Thyroid gland (tissue), 4 donors: ENCODE data around the gene HEG1. TPM values are rescaled to one million over a fixed set of nuclear protein-coding genes. Genes with fewer than 3 reads are reported as not detected.
"Not testable (repeated sequence)": the region's sequence is repeated elsewhere in the genome, so short reads cannot be mapped to it uniquely, and the experiment has no call there.

Experiments
- DNase-seq, 2 donors: peaks; one replicate each; pipeline ENCODE4 v3.0.0-alpha.2; 2019
- H3K27ac ChIP-seq, 3 donors: fragments of 200-600 bp; sonication (generic); 1 replicate in 2 of 3; 2 replicates in 1 of 3; pipeline ENCODE4 v1.5.1; 2016 to 2019; ENCODE audit warnings: mild to moderate bottlenecking in 1 of 3, moderate library complexity in 1 of 3
- H3K27me3 ChIP-seq: fragments of 200-600 bp; sonication (generic); one replicate; pipeline ENCODE4 v1.5.1; 2019
- H3K36me3 ChIP-seq, 2 donors: fragments of 200-600 bp; sonication (generic); one replicate each; pipeline ENCODE4 v1.5.1; 2016 to 2019
- H3K4me1 ChIP-seq, 2 donors: fragments of 200-600 bp; sonication (generic); one replicate each; pipeline ENCODE4 v1.5.1; 2017 to 2019
- H3K4me3 ChIP-seq, 3 donors: fragments of 200-600 bp; sonication (generic); replicated peaks in 1 of 3; 1 replicate in 2 of 3; 2 replicates in 1 of 3; pipeline ENCODE4 v1.5.1; 2016; ENCODE audit warnings: mild to moderate bottlenecking in 1 of 3
- H3K9me3 ChIP-seq: fragments of 200-600 bp; sonication (generic); one replicate; pipeline ENCODE4 v1.5.1; 2017
- CTCF ChIP-seq, 6 experiments: fragments of 200-600 bp in 3 of 6; fragments of 450-650 bp in 3 of 6; sonication (generic) in 3 of 6; IDR thresholded peaks; one replicate each; pipeline ENCODE4 v1.5.1; 2016 to 2019; ENCODE audit warnings: antibody characterized with exemption in 6 of 6, mild to moderate bottlenecking in 2 of 6, inconsistent platforms in 1 of 6, moderate library complexity in 1 of 6
- POLR2A ChIP-seq, 2 donors: fragments of 450-650 bp; IDR thresholded peaks; one replicate each; pipeline ENCODE4 v1.6.1; 2017; ENCODE audit warnings: antibody characterized with exemption in 2 of 2, mild to moderate bottlenecking in 2 of 2, moderate library complexity in 1 of 2
- WGBS, 2 donors: methylation state at CpG; one replicate each; pipeline ENCODE4 v1.1.5; 2017; 5-methylcytosine and 5-hydroxymethylcytosine counted together
- intact Hi-C: fragments of 100-400 bp; cut with DNase I; formaldehyde crosslinking; loops from one replicate; pipeline ENCODE4 v1.15.1; 2023
- total RNA-seq, 4 donors: library from RNA; depleted of rRNA; stranded (reverse); fragments of >200 nt; gene quantifications; one replicate each; pipeline ENCODE4 v1.2.3, GENCODE V29; 2016

HEG1 gene
- total RNA-seq, 4 donors from 2014 or later: 91.4 to 266 (median 199) TPM

GRCh38 chr3:125083776-125084175 is 28.0 kb upstream of the HEG1 start:
- H3K36me3 ChIP-seq: peaks cover 0 to 23% of the 10 kb centered on the region in 2 donors
- H3K4me3 ChIP-seq: no peak overlapping the region
- DNase-seq: no peak
- WGBS, 2 donors: 83 to 86% methylated on average over 10 of the region's 10 CpGs
- H3K4me1 ChIP-seq: peaks cover 0 to 12% of the 10 kb centered on the region in 2 donors
- H3K27me3 ChIP-seq: no peaks in the 10 kb centered on the region
- no peaks in the 10 kb centered on the region for H3K9me3 ChIP-seq
- no peak overlapping the region for H3K27ac ChIP-seq
- intact Hi-C loops: no loop called here
- TF ChIP-seq POLR2A (IDR thresholded peaks at IDR 0.05): no peak
- no peak for TF ChIP-seq CTCF (IDR thresholded peaks at IDR 0.05)

DNA sequence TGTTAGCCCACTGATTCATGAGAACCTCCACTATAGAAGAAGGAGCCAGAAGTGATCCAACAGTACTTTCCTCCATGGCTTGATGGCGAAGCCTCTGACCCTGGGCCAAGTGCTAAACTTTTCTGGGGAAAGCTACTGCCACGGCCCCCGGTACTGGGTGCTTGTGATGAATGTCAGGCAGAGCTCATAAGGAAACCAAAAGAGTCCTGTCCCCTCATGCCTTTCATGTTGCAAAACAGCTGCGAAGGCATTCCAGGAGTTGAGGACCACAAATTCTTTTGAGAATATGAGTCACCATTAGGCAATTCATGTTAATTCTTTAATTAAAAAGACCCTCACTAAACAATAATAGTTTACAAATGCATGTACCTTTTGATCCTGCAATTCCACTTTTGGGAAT is 26.5 kb upstream of the HEG1 start:
- 84 to 91% methylated on average over 4 of the region's 4 CpGs for WGBS, 2 donors
- DNase-seq, intact Hi-C loops, H3K9me3 ChIP-seq, H3K27ac ChIP-seq, H3K27me3 ChIP-seq, H3K4me3 ChIP-seq: not testable (repeated sequence)
- H3K36me3 ChIP-seq: peaks cover under 1 to 28% of the 10 kb centered on the region in 2 donors
- H3K4me1 ChIP-seq: peaks cover 0 to 12% of the 10 kb centered on the region in 2 donors

DNA sequence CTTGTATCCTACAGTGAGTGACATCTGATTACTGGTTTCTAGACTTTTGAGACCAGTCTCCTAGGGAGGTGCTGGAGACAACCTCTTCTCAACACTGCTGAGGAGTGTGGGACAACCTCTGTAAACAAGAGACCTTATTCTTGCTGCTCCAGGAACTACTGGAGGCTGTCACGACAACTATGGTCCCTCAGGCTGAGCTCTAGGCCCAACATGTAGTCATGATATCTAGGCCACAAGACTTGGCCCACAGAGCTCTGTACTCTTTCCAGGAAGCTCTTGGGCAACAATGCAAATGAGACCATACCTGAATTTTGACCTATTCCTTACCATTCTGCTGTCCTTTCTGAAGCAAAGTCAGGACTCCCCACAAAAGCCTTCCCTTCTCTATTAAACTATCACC is 24.3 kb upstream of the HEG1 start:
- H3K4me3 ChIP-seq: no peak overlapping the region
- H3K9me3 ChIP-seq: no peaks in the 10 kb centered on the region
- H3K27me3 ChIP-seq: no peaks in the 10 kb centered on the region
- intact Hi-C loops: no loop called here
- H3K4me1 ChIP-seq: peaks cover 0 to 2% of the 10 kb centered on the region in 2 donors
- peaks cover 6 to 33% of the 10 kb centered on the region in 2 donors for H3K36me3 ChIP-seq
- DNase-seq: no peak
- WGBS, 2 donors: 100% methylated on average over 1 of the region's 1 CpG
- H3K27ac ChIP-seq: no peak overlapping the region
- no peak for TF ChIP-seq CTCF (IDR thresholded peaks at IDR 0.05)
- no peak for TF ChIP-seq POLR2A (IDR thresholded peaks at IDR 0.05)

- no peaks in the 10 kb centered on the region for H3K27me3 ChIP-seq
- DNase-seq: no peak
- no peak overlapping the region for H3K27ac ChIP-seq
- no peaks in the 10 kb centered on the region for H3K9me3 ChIP-seq
- no peaks in the 10 kb centered on the region for H3K4me1 ChIP-seq
- intact Hi-C loops: no loop called here
- peaks cover 6 to 37% of the 10 kb centered on the region in 2 donors for H3K36me3 ChIP-seq
- 89 to 91% methylated on average over 1 of the region's 1 CpG for WGBS, 2 donors
- H3K4me3 ChIP-seq: no peak overlapping the region
- TF ChIP-seq CTCF (IDR thresholded peaks at IDR 0.05) (no peak), POLR2A (IDR thresholded peaks at IDR 0.05) (no peak)
Measured at GRCh38 chr3:125079675-125080045, 23.9 kb upstream of the HEG1 start.

DNA sequence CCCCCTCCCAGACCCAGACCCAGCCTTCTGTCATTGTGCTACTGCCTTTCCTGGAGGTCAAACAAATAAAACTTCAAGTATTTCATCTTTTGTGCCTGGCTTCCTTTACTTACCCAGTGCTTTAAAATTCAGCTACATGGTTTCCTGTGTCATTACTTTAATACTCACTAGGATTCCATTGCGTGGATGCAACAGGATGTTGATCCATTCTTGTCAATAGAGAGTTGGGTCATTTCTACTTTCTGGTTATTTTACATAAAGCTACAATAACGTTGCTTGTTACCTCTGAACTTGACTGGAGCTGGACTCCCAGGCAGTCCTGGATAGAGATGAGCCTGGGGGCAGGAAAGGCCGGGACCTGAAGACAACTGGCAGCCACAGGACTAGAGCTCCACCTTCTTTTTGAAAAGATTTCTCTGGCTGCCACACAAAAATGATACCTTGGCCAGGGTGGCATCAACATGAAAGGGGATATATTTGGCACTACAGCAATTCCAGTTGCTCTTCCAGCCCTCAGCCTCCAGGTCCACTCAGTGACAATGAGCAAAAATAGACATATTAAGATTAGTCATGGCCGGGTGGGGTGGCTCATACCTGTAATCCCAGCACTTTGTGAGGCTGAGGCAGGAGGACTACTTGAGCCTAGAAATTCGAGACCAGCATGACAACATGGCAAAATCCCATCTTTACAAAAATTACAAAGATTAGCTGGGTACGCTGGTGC is 23.3 kb upstream of the HEG1 start:
- DNase-seq: no peak
- Histone ChIP-seq H3K9me3 (no peaks in the 10 kb centered on the region), H3K4me3 (no peak overlapping the region), H3K27ac (no peak overlapping the region), H3K27me3 (no peaks in the 10 kb centered on the region), H3K4me1 (no peaks in the 10 kb centered on the region), H3K36me3 (peaks cover 6 to 41% of the 10 kb centered on the region in 2 donors)
- intact Hi-C loops: no loop called here
- TF ChIP-seq CTCF (IDR thresholded peaks at IDR 0.05) (no peak), POLR2A (IDR thresholded peaks at IDR 0.05) (no peak)
- 92 to 93% methylated on average over 6 of the region's 6 CpGs for WGBS, 2 donors
